ENCODE measurements around the gene TSPAN3. TPM values are rescaled to one million over a fixed set of nuclear protein-coding genes. Genes with fewer than 3 reads are reported as not detected.

TSPAN3 gene
- polyA plus RNA-seq, 1 experiment, result 344 TPM

DNA sequence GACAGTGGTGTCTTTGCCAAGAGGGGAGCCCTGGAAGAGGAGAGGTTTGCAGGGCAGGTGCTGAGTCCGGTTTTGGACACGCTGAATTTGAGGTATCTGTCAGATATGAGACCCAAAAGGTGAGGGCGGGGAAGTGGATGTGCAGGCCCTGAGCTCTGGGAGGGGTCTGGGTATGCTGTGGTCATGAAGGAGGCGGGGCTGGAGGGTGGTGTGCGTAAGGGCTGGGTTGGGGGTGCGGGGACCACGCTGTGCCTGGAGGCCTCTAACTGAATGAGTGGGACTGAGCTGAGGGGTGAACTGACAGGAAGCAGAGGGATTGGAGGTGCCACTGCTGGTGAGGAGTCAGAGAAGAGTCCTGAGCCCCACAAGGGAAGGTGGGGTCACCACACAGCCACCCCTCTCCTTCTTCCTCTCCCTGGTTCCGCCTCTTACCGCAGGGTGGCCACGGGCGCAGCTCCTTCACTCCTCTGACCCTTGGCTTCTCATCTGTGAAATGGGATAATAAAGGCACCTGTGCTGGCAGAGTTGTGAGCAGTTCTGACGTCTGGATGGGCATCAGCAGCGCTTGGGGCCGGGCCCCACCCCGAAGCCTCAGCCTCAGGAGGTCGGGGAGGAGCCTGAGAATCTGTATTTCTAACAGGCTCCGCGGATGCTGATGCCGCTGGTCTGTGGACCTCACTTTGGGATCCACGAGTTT, 47.2 kb downstream of the TSPAN3 start:
- TF ChIP-seq, protein P1, sequence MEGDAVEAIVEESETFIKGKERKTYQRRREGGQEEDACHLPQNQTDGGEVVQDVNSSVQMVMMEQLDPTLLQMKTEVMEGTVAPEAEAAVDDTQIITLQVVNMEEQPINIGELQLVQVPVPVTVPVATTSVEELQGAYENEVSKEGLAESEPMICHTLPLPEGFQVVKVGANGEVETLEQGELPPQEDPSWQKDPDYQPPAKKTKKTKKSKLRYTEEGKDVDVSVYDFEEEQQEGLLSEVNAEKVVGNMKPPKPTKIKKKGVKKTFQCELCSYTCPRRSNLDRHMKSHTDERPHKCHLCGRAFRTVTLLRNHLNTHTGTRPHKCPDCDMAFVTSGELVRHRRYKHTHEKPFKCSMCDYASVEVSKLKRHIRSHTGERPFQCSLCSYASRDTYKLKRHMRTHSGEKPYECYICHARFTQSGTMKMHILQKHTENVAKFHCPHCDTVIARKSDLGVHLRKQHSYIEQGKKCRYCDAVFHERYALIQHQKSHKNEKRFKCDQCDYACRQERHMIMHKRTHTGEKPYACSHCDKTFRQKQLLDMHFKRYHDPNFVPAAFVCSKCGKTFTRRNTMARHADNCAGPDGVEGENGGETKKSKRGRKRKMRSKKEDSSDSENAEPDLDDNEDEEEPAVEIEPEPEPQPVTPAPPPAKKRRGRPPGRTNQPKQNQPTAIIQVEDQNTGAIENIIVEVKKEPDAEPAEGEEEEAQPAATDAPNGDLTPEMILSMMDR (IDR thresholded peaks at IDR 0.05; ENCODE audit: insufficient read depth, low read depth, low read length), result no peak
- POLR2A ChIA-PET, result no interaction called here

GRCh38 chr15:77022646-77023575, 48.0 kb downstream of the TSPAN3 start:
- Histone ChIP-seq H3K27me3 (ENCODE audit: control insufficient read depth, insufficient read depth, low read length) (no peaks in the 10 kb centered on the region), H3K36me3 (ENCODE audit: control insufficient read depth, insufficient read depth, low read length) (no peaks in the 10 kb centered on the region), H3K4me3 (ENCODE audit: low read depth, low read length) (no peak overlapping the region)
- POLR2A ChIA-PET, result no interaction called here
- CTCF ChIA-PET, result interaction anchor here (0.6 to 4.5 kb wide), 25 partner anchors 8 to 610 kb away, joined by 3 to 25 read pairs (median 4); partner anchors contain the start of gene LINGO1
- DNase-seq (ENCODE audit: low read depth), result no peak
- TF ChIP-seq, protein P1 (IDR thresholded peaks at IDR 0.05; ENCODE audit: insufficient read depth, low read depth, low read length), result no peak

More for the DNA sequence above, 47.2 kb downstream of the TSPAN3 start:
- CTCF ChIA-PET, result interaction anchor here (0.6 to 4.5 kb wide), 25 partner anchors 9 to 524 kb away, joined by 3 to 25 read pairs (median 5); no protein-coding TSS in a partner anchor
- no peak for DNase-seq (ENCODE audit: low read depth)
- no peaks in the 10 kb centered on the region for H3K27me3 ChIP-seq (ENCODE audit: control insufficient read depth, insufficient read depth, low read length)
- no peak overlapping the region for H3K4me3 ChIP-seq (ENCODE audit: low read depth, low read length)
- no peaks in the 10 kb centered on the region for H3K36me3 ChIP-seq (ENCODE audit: control insufficient read depth, insufficient read depth, low read length)

DNA sequence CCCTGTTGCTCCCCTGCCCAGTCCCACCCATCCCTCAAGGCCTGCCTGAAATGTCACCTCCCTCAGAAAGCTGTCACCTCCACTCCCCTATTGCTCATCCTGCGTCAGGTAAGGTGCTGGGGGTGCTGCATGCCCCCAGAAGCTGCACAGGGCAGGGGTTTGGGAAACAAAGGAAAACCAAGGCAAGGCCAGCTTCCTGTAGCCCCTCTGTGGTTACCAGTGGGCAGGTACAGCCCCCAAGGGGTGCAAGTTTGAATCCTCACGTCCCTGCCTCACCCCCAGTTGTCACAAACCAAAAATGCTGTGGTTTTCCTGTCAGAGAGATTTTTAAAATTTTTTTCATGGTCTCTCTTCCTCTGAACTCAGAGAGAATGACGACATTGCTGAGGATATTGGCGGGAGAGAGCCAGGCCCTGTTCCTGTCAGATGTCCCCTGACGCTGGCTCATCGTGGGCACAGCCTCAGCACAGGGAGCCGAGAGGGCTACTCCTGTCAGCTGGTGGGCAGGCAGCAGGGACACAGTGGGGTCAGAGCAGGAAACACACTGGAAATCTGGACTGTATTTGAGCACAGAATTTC, 49.0 kb downstream of the TSPAN3 start:
- ChIA-PET CTCF (interaction anchor here (0.9 to 4.5 kb wide), 8 partner anchors 9 to 611 kb away, joined by 4 to 25 read pairs (median 5); partner anchors contain the start of gene LINGO1), POLR2A (no interaction called here)
- no peaks in the 10 kb centered on the region for H3K36me3 ChIP-seq (ENCODE audit: control insufficient read depth, insufficient read depth, low read length)
- no peaks in the 10 kb centered on the region for H3K27me3 ChIP-seq (ENCODE audit: control insufficient read depth, insufficient read depth, low read length)
- peak; percentile 41 for DNase-seq (ENCODE audit: low read depth)
- TF ChIP-seq, protein P1 (IDR thresholded peaks at IDR 0.05; ENCODE audit: insufficient read depth, low read depth, low read length), result no peak
- no peak overlapping the region for H3K4me3 ChIP-seq (ENCODE audit: low read depth, low read length)

DNA sequence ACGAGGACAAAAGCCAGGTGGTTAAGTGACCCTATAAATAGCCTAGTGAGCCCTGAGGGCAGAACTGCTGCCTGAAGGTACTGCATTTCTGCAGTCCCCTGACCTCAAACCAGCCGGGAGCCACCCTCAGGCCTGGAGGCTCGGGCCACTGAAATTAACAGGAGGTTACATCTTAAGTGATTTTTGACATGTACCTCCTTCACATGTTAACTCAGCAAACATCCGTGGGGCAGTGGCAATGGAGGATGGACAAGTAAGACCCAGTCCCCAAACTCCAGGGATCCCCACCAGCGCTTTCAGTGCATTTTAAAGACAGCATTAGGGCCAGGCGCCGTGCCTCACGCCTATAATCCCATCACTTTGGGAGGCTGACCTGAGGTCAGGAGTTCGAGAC, 49.8 kb downstream of the TSPAN3 start:
- DNase-seq (ENCODE audit: low read depth), result no peak
- ChIA-PET POLR2A (no interaction called here), CTCF (interaction anchor here (3.5 kb wide), 1 partner anchor 98 kb away, joined by 12 read pairs; no protein-coding TSS in a partner anchor)
- TF ChIP-seq, protein P1 (IDR thresholded peaks at IDR 0.05; ENCODE audit: insufficient read depth, low read depth, low read length), result no peak
- no peak overlapping the region for H3K4me3 ChIP-seq (ENCODE audit: low read depth, low read length)
- H3K27me3 ChIP-seq (ENCODE audit: control insufficient read depth, insufficient read depth, low read length), result no peaks in the 10 kb centered on the region
- H3K36me3 ChIP-seq (ENCODE audit: control insufficient read depth, insufficient read depth, low read length), result no peaks in the 10 kb centered on the region

Measured in BJ (cell line).